GM12892 (cell line): Measurements from ENCODE around the gene IER3.
"Not testable (repeated sequence)": the region's sequence is repeated elsewhere in the genome, so short reads cannot be mapped to it uniquely, and the experiment has no call there.

Source experiments
- DNase-seq: peaks from one replicate; pipeline ENCODE4 v3.0.0; 2011; ENCODE audit not compliant: insufficient read length
- FAIRE-seq: peaks from 2 replicates; lab custom pipeline; 2011; peaks lifted over from hg19 to GRCh38; lab: Jason Lieb, UNC
- POLR2A ChIP-seq: IDR thresholded peaks from 2 replicates; pipeline ENCODE4 v1.6.1; 2011; ENCODE audit warnings: low read depth, low read length, control low read depth
- POLR2AphosphoS5 ChIP-seq: IDR thresholded peaks from 2 replicates; pipeline ENCODE4 v1.6.1; 2011; ENCODE audit warnings: low read depth, low read length, control low read depth
- TAF1 ChIP-seq: IDR thresholded peaks from 2 replicates; pipeline ENCODE4 v1.6.1; 2011; ENCODE audit warnings: low read depth, mild to moderate bottlenecking, control low read depth, low read length, borderline replicate concordance

Gene IER3

GRCh38 chr6:30724906-30725667, 19.3 kb downstream of the IER3 start:
- TF ChIP-seq TAF1 (no peak), POLR2AphosphoS5 (peak; percentile 83), POLR2A (peak; percentile 68; the same call in 1 of the 2 replicates)
- DNase-seq: no peak
- no peak for FAIRE-seq

- TF ChIP-seq POLR2A: peak; percentile 20; the same call in 1 of the 2 replicates
- DNase-seq, FAIRE-seq: not testable (repeated sequence)
Measured at GRCh38 chr6:30723843-30724741, 20.3 kb downstream of the IER3 start.

- FAIRE-seq, DNase-seq: not testable (repeated sequence)
- TF ChIP-seq POLR2AphosphoS5 (peak; percentile 48; the same call in 1 of the 2 replicates), POLR2A (peak; percentile 59)
Measured at GRCh38 chr6:30723159-30723842, 21.0 kb downstream of the IER3 start.

GRCh38 chr6:30722280-30723112, 21.9 kb downstream of the IER3 start:
- peak; percentile 72 for TF ChIP-seq POLR2AphosphoS5
- TF ChIP-seq TAF1: no peak
- peak; percentile 25 for TF ChIP-seq POLR2A
- DNase-seq (peak; percentile 50), FAIRE-seq (peak; percentile 87)

- DNase-seq, FAIRE-seq: not testable (repeated sequence)
Measured at GRCh38 chr6:30722025-30722279, 22.4 kb downstream of the IER3 start.

GRCh38 chr6:30721198-30722024, 22.9 kb downstream of the IER3 start:
- TF ChIP-seq POLR2AphosphoS5 (peak; percentile 88), TAF1 (no peak; the same call in 1 of the 2 replicates), POLR2A (peak; percentile 78)
- peak; percentile 48 for FAIRE-seq
- DNase-seq: peak; percentile 71

- TF ChIP-seq POLR2AphosphoS5 (no peak; the same call in 1 of the 2 replicates), TAF1 (no peak), POLR2A (no peak)
- FAIRE-seq: no peak
- DNase-seq: no peak
Measured at GRCh38 chr6:30720738-30721197, 23.6 kb downstream of the IER3 start.

GRCh38 chr6:30719791-30720737, 24.3 kb downstream of the IER3 start, which contains the start of gene TUBB:
TSS of gene TUBB (plus strand) at chr6:30720352. CDS start at chr6:30720507, 155 bp downstream.
- FAIRE-seq (peak; percentile 95), DNase-seq (peak; percentile 70)
- TF ChIP-seq POLR2A: peak; percentile 93
- peak; percentile 91 for TF ChIP-seq POLR2AphosphoS5
- peak; percentile 99 for TF ChIP-seq TAF1

- DNase-seq: no peak
- no peak for FAIRE-seq
- TF ChIP-seq POLR2A: no peak
- TF ChIP-seq POLR2AphosphoS5: no peak; the same call in 1 of the 2 replicates
- no peak for TF ChIP-seq TAF1
Measured at GRCh38 chr6:30719356-30719755, 25.0 kb downstream of the IER3 start.

- not testable (repeated sequence) for DNase-seq, FAIRE-seq
Measured at GRCh38 chr6:30717845-30718720, 26.3 kb downstream of the IER3 start.
